Thyroid gland (tissue), 4 donors: ENCODE results near the gene POGZ. TPM values are rescaled to one million over a fixed set of nuclear protein-coding genes. Genes with fewer than 3 reads are reported as not detected.

ENCODE experiments used
- DNase-seq, 2 donors: peaks; one replicate each; pipeline ENCODE4 v3.0.0-alpha.2; 2019
- H3K27ac ChIP-seq, 3 donors: fragments of 200-600 bp; sonication (generic); 1 replicate in 2 of 3; 2 replicates in 1 of 3; pipeline ENCODE4 v1.5.1; 2016 to 2019; ENCODE audit warnings: mild to moderate bottlenecking in 1 of 3, moderate library complexity in 1 of 3
- H3K27me3 ChIP-seq: fragments of 200-600 bp; sonication (generic); one replicate; pipeline ENCODE4 v1.5.1; 2019
- H3K36me3 ChIP-seq, 2 donors: fragments of 200-600 bp; sonication (generic); one replicate each; pipeline ENCODE4 v1.5.1; 2016 to 2019
- H3K4me1 ChIP-seq, 2 donors: fragments of 200-600 bp; sonication (generic); one replicate each; pipeline ENCODE4 v1.5.1; 2017 to 2019
- H3K4me3 ChIP-seq, 3 donors: fragments of 200-600 bp; sonication (generic); replicated peaks in 1 of 3; 1 replicate in 2 of 3; 2 replicates in 1 of 3; pipeline ENCODE4 v1.5.1; 2016; ENCODE audit warnings: mild to moderate bottlenecking in 1 of 3
- H3K9me3 ChIP-seq: fragments of 200-600 bp; sonication (generic); one replicate; pipeline ENCODE4 v1.5.1; 2017
- CTCF ChIP-seq, 6 experiments: fragments of 200-600 bp in 3 of 6; fragments of 450-650 bp in 3 of 6; sonication (generic) in 3 of 6; IDR thresholded peaks; one replicate each; pipeline ENCODE4 v1.5.1; 2016 to 2019; ENCODE audit warnings: antibody characterized with exemption in 6 of 6, mild to moderate bottlenecking in 2 of 6, inconsistent platforms in 1 of 6, moderate library complexity in 1 of 6
- POLR2A ChIP-seq, 2 donors: fragments of 450-650 bp; IDR thresholded peaks; one replicate each; pipeline ENCODE4 v1.6.1; 2017; ENCODE audit warnings: antibody characterized with exemption in 2 of 2, mild to moderate bottlenecking in 2 of 2, moderate library complexity in 1 of 2
- WGBS, 2 donors: methylation state at CpG; one replicate each; pipeline ENCODE4 v1.1.5; 2017; 5-methylcytosine and 5-hydroxymethylcytosine counted together
- intact Hi-C: fragments of 100-400 bp; cut with DNase I; formaldehyde crosslinking; loops from one replicate; pipeline ENCODE4 v1.15.1; 2023
- total RNA-seq, 4 donors: library from RNA; depleted of rRNA; stranded (reverse); fragments of >200 nt; gene quantifications; one replicate each; pipeline ENCODE4 v1.2.3, GENCODE V29; 2016

POGZ gene
- total RNA-seq, 4 donors from 2014 or later, result 66.0 to 103 (median 88.3) TPM

- no peak for DNase-seq
- TF ChIP-seq CTCF (IDR thresholded peaks at IDR 0.05) (no peak), POLR2A (IDR thresholded peaks at IDR 0.05) (no peak)
- Histone ChIP-seq H3K4me3 (no peak overlapping the region), H3K4me1 (no peaks in the 10 kb centered on the region), H3K36me3 (peaks cover 79 to 81% of the 10 kb centered on the region in 2 donors), H3K27me3 (no peaks in the 10 kb centered on the region), H3K27ac (no peak overlapping the region), H3K9me3 (no peaks in the 10 kb centered on the region)
- intact Hi-C loops, result no loop called here
Observed at GRCh38 chr1:151408891-151409290, 50.4 kb downstream of the POGZ start.

GRCh38 chr1:151407304-151407703 lies 52.0 kb downstream of the POGZ start:
- Histone ChIP-seq H3K27me3 (no peaks in the 10 kb centered on the region), H3K4me3 (no peak overlapping the region), H3K4me1 (no peaks in the 10 kb centered on the region), H3K27ac (no peak overlapping the region), H3K36me3 (peaks cover 87 to 90% of the 10 kb centered on the region in 2 donors), H3K9me3 (no peaks in the 10 kb centered on the region)
- DNase-seq, result no peak
- TF ChIP-seq POLR2A (IDR thresholded peaks at IDR 0.05) (no peak), CTCF (IDR thresholded peaks at IDR 0.05) (no peak)
- intact Hi-C loops, result no loop called here
- WGBS, 2 donors, result 89 to 92% methylated on average over 3 of the region's 3 CpGs

- 89 to 90% methylated on average over 8 of the region's 8 CpGs for WGBS, 2 donors
- Histone ChIP-seq H3K36me3 (peaks cover 85 to 91% of the 10 kb centered on the region in 2 donors), H3K9me3 (no peaks in the 10 kb centered on the region), H3K4me3 (no peak overlapping the region), H3K27me3 (no peaks in the 10 kb centered on the region), H3K4me1 (no peaks in the 10 kb centered on the region), H3K27ac (no peak overlapping the region)
- intact Hi-C loops, result no loop called here
- DNase-seq, result no peak
- TF ChIP-seq POLR2A (IDR thresholded peaks at IDR 0.05) (no peak), CTCF (IDR thresholded peaks at IDR 0.05) (no peak)
Observed at GRCh38 chr1:151406176-151406575, 53.1 kb downstream of the POGZ start.

- no peaks in the 10 kb centered on the region for H3K9me3 ChIP-seq
- no peak for DNase-seq
- H3K27me3 ChIP-seq, result no peaks in the 10 kb centered on the region
- no peak overlapping the region for H3K4me3 ChIP-seq
- peaks cover 84 to 85% of the 10 kb centered on the region in 2 donors for H3K36me3 ChIP-seq
- TF ChIP-seq POLR2A (IDR thresholded peaks at IDR 0.05), result no peak
- TF ChIP-seq CTCF (IDR thresholded peaks at IDR 0.05), result no peak
- peaks cover 0 to 5% of the 10 kb centered on the region in 2 donors for H3K4me1 ChIP-seq
- intact Hi-C loops, result no loop called here
- H3K27ac ChIP-seq, result no peak overlapping the region
- WGBS, 2 donors, result 89 to 91% methylated on average over 12 to 13 of the region's 13 CpGs
Observed at GRCh38 chr1:151405187-151405951, 53.9 kb downstream of the POGZ start.

- Histone ChIP-seq H3K9me3 (no peaks in the 10 kb centered on the region), H3K4me1 (peaks cover 4 to 14% of the 10 kb centered on the region in 2 donors), H3K27ac (no peak overlapping the region), H3K36me3 (peaks cover 67 to 69% of the 10 kb centered on the region in 2 donors), H3K4me3 (no peak overlapping the region), H3K27me3 (no peaks in the 10 kb centered on the region)
- intact Hi-C loops, result no loop called here
- no peak for DNase-seq
- no peak for TF ChIP-seq CTCF (IDR thresholded peaks at IDR 0.05)
- no peak for TF ChIP-seq POLR2A (IDR thresholded peaks at IDR 0.05)
- 85 to 88% methylated on average over 3 of the region's 3 CpGs for WGBS, 2 donors
Observed at GRCh38 chr1:151403612-151404011, 55.7 kb downstream of the POGZ start.
